Left renal pelvis (tissue), 4 donors: Measurements from ENCODE around the gene WFDC6. TPM values are rescaled to one million over a fixed set of nuclear protein-coding genes. Genes with fewer than 3 reads are reported as not detected.

Source experiments
- DNase-seq, 4 donors: peaks; one replicate each; pipeline ENCODE4 v3.0.0-alpha.2; 2013; ENCODE audit warnings: low read depth in 4 of 4, low spot score in 3 of 4
- polyA plus RNA-seq, 4 donors: library from polyadenylated mRNA; unstranded; fragments of 120-200 nt; gene quantifications; one replicate each; pipeline ENCODE4 v1.2.1, GENCODE V29; 2013; ENCODE audit not compliant: insufficient read length in 4 of 4

The WFDC6 gene
- polyA plus RNA-seq, 4 donors, result 0.24 TPM; not detected in 3

DNA sequence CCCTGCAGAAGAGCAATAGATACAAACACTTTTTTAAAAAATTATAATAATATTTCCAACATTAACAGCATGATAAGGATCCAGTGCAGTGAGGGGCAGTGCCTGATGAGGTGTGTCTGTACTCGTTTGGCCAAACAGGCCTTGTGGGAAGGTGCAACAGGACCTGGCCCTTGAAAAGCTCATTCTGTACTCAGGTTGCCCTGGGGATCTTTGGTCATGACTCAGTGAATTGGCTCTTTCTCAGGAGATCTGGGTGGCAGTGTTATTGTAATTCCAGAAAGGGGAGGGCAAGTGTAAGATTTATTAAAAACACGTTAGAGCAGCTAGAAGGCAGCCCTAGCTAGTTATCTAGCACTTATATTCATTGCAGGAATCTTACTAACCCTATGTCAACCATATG is 21.0 kb downstream of the WFDC6 start:
- DNase-seq, result peak in 2 of 4 donors; percentile 0 to 15

DNA sequence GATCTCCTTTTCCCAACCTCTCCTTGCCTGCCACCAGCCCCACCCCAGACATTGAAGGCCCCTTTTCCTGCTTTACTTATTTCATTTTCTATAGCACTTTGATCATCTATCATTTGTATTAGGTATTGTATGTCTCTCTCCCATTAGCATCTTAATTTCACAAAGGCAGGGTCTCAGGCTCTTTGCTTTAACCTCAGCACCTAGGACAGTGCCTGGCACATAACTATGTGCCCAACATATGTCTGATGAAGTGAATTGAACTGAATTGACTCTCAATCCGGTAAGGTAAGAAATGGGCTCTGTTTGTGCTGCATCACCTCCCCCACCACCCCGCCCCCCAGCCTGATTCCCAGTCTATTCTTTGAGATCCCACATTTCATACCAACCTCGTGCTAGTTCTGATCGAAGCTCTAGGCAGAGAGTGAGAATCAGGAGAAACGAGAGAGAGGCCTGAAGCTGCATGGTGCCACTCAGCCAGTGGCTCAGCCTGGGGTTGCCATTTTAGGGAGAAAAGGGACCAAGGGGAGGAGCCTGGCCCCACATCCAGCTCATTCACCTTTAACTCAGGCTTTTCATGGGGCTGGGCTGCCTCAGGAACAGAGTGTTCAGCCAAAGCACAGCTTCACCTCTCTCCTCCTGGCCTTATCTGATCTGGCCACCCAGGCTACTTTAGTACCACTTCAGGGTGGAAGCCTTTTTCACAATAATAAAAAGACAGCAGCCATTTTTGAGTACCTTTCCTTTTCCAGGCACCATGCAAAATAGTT is 24.0 kb downstream of the WFDC6 start, which contains the start of gene SPINT3:
Gene SPINT3 (minus strand): TSS at position 476 of the 767 bp plus-strand sequence. CDS start 14 bp downstream, at position 462.
- DNase-seq, result no peak

- no peak for DNase-seq
Measured at GRCh38 chr20:45510242-45510862, 28.9 kb downstream of the WFDC6 start.

DNA sequence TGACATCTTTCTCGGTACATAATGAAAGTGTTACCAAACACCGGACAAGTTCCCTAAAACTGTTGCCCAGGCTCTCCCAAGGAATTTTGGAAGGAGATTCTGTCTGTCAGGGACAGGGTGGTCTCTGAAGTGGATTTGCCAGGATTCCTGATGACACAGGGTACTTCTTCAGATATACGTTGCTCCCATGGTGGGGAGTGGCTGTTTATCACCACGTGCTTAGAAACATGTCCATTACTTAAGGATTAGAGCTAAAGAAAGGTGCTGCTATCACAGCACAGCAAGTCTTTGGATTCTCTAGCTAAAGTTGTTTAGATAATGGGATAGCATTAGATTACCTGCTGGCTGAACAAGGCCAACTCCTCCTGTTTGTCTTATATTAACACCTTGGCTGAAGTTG is 30.2 kb downstream of the WFDC6 start:
- DNase-seq, result no peak

DNA sequence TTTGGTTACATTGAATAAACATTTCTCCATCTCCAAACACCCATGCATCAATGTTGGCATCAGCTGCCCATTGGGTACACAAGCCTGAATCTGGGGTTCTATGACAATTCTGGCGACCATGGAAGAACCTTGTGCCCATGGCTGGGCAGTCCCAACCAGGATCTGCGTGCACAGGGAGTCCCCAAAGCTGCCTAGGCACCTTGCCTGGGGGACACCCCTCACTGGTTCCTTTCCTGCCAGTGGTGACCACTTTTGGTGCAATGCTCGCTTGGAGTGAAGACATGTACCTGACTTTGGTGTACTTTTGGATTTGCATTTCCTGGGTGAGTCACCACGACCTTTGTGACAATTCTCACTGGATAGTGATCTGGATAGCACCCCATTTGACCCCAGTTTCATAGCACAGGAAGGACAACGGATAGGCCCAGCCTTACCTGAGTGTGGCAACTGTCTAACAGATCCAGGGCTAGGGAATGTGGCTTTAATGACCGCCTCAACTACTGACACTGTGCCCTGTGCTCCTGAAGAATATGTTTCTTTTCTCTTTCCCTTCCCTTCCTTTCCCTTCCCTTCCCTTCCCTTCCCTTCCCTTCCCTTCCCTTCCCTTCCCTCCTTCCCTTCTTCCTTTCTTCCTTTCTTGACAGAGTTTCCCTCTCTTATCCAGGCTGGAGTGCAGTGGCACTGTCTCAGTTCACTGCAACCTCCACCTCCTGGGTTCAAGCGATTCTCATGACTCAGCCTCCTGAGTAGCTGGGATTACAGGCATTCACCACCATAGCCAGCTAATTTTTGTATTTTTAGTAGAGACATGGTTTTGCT is 31.0 kb downstream of the WFDC6 start:
- DNase-seq, result no peak

DNA sequence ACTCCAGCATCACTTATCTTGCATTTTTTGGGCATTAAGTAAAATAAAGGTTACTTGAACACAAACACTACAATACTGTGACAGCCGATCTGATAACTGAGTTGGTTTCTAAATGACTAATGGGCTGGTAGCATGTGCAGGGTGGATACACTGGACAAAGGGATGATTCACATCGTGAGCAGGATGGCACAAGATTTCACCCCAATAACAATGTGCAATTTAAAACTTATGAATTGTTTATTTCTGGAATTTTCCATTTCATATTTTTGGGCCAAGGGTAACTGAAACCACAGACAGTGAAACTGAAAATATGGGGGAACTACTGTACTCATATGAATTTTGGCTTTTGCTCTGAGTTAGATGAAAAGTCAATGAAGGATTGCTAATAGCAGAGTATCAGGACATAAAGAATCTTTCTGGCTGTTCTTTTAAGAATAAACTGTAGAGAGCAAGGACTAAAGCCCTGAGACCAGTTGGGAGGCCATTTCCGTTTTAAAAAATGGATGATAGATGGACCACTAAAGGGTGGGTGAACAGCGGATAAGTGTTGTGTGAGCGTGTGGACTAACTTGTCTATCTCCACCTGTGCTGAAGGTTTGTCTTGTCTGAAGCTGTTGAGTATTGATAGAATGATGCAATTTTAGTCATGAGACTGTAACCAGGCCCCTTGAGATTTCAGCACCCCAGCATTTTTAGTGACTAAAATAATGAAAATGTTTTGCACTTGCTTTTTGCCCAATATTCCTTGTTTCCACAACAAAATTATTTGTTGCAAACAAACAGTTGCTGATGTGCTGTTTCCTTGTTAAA is 32.1 kb downstream of the WFDC6 start:
- no peak for DNase-seq

- DNase-seq, result no peak
Measured at GRCh38 chr20:45506398-45506797, 32.9 kb downstream of the WFDC6 start.

DNA sequence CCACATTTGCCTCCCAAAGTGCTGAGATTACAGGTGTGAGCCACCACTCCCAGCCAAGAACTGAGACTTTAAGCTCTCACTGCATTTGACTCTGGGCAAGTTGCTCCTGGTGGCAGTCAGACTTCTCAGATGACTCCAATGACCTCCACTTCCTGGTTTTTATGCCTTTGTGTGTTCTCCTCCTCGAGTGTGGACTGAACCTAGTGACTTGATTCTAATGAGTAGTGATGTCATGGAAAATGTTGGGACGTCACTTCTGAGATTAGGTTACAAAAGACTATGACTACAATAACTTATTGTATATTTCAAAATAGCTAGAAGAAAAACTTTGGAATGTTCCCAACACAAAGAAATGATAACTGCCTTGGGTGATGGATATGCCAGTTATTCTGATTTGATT is 35.9 kb downstream of the WFDC6 start:
- DNase-seq, result no peak

DNA sequence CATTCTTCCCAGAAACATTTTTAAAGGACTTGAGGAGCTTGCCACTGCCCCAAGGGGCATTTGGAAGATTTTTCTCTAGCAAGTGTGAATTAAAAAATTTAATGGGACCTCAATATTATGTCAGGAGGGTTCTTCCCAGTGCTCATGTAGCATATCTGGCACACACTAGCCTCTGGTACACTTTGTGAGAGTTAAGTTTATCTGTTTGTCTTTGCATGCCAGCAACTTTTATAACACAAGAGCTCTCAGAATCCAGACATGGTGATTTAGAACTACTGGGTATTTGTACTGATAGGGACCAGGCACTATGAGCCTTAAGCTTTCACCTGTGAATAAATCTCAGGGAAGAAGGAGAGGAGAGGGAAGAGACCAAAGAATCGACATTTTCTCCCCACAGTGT is 36.7 kb downstream of the WFDC6 start:
- DNase-seq, result no peak

DNA sequence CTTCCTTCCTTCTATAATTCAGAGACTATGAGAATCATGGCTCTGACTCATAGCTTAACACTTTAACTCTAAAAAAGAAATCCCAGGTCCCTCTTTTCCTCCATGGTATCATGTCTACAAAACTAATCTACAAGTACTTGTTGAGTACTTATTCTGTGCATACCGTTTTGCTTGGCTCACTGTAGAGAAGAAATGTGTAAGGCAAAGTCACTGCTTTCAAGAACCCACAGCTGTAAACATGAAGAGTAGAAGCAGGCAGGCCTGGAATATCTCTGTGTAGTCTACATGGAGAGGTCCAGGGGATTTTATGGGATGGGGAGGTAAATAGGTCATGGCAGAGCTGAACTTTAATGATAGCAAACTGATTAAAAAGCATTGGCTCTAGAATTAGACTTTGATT is 37.7 kb downstream of the WFDC6 start:
- no peak for DNase-seq

DNA sequence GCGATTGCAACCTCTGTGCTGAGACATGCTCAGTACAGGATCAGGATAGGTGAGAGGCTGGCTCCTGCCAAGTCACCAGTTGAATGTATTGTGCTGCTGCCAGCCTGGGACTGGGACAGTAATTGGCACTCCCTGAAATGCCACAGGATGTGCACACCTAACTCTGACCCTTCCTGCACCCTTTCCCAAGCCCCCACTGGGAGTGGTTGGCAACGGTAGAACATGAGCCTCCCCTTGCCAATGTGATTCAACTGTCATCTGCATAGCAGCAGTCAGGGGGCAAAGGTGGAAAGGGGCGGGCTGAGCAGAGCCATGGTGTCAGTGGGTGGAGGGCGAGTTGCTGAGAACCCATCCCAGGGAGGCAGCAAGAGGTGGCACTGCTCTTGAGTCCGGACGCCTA is 39.3 kb downstream of the WFDC6 start:
- DNase-seq, result no peak

DNA sequence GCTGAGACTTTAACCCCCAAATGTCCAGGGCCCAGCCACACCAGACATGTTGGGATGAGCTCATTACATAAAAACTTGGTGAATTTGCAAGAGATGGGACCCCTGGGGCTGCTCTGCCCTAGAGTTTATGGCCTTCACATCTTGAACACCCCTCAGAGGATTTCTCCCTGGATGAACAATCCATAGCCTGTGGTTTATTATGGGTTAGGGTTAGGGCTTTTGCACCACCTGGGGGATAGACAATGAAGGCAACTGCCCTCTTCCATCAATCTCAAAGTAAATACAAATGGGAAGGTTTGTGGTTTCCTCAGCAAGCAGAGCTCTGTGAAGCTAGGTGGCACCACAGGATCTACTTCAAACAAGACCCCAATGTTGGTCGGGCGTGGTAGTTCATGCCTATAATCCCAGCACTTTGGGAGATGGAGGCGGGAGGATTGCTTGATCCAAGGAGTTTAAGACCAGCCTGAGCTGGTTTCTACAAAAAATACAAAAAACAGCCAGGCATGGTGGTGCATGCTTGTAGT is 41.2 kb downstream of the WFDC6 start:
- no peak for DNase-seq

GRCh38 chr20:45496166-45496565 is 43.1 kb downstream of the WFDC6 start:
- DNase-seq, result no peak

DNA sequence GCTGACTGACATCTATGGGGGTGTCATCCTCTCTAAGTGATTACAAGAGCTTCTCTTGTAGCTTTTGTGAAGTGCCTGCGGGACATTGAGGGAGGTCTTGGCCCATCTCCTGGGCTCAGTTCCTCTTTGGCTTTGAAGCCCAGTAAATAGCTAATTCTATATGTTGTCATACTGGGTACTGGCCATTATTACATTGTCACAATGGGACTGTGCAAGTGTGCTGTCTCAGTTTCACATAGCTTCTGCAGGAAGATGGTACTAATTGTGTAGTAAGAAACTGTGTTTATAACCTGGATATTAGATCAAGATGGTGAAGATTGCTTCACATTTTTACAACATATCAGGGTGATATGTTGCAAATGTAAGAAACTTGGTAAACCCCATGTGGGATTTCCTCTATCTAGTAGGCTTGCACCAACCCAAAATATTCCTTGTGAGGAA is 43.8 kb downstream of the WFDC6 start:
- DNase-seq, result no peak

GRCh38 chr20:45489083-45489531 is 50.2 kb downstream of the WFDC6 start:
- no peak for DNase-seq

GRCh38 chr20:45487231-45487635 is 52.0 kb downstream of the WFDC6 start:
- DNase-seq, result no peak

GRCh38 chr20:45485388-45485787 is 53.9 kb downstream of the WFDC6 start:
- no peak for DNase-seq

GRCh38 chr20:45484676-45485075 is 54.6 kb downstream of the WFDC6 start:
- DNase-seq, result no peak
